HG03159 (cell line): ENCODE results near the gene ZNF575.

Experiments used
- ATAC-seq: cut with Tn5 transposase; IDR thresholded peaks from one replicate; pipeline ENCODE4 v1.9.1; 2021; ENCODE audit warnings: mild to moderate bottlenecking, moderate library complexity; ENCODE audit not compliant: unreplicated experiment

The ZNF575 gene

GRCh38 chr19:43532962-43533545, at the start of gene ZNF575:
Gene ZNF575, plus strand, starts transcription at chr19:43533188. Its CDS starts 1,235 bp downstream, at chr19:43534423.
- peak; percentile 52 for ATAC-seq

GRCh38 chr19:43483281-43483680, 49.7 kb upstream of the ZNF575 start:
- ATAC-seq, result no peak

GRCh38 chr19:43485951-43486350, 47.0 kb upstream of the ZNF575 start:
- no peak for ATAC-seq

GRCh38 chr19:43486412-43486811, 46.6 kb upstream of the ZNF575 start:
- no peak for ATAC-seq

- no peak for ATAC-seq
These were observed 44.8 kb upstream of the ZNF575 start for GRCh38 chr19:43488179-43488578.

- no peak for ATAC-seq
These were observed 43.7 kb upstream of the ZNF575 start for GRCh38 chr19:43489310-43489709.

- ATAC-seq, result no peak
These were observed 42.9 kb upstream of the ZNF575 start for GRCh38 chr19:43489979-43490599.

- no peak for ATAC-seq
These were observed 42.2 kb upstream of the ZNF575 start for GRCh38 chr19:43490759-43491158.

GRCh38 chr19:43495082-43495481, 37.9 kb upstream of the ZNF575 start:
- no peak for ATAC-seq

GRCh38 chr19:43496960-43497359, 36.0 kb upstream of the ZNF575 start:
- no peak for ATAC-seq

GRCh38 chr19:43498233-43498842, 34.6 kb upstream of the ZNF575 start:
- no peak for ATAC-seq

- no peak for ATAC-seq
These were observed 33.9 kb upstream of the ZNF575 start for GRCh38 chr19:43499042-43499441.

GRCh38 chr19:43501661-43502418, 31.1 kb upstream of the ZNF575 start:
- ATAC-seq, result no peak

- ATAC-seq, result no peak
These were observed 30.5 kb upstream of the ZNF575 start for GRCh38 chr19:43502419-43502976.

GRCh38 chr19:43503501-43504425, 29.2 kb upstream of the ZNF575 start:
- ATAC-seq, result peak; percentile 85

- peak; percentile 26 for ATAC-seq
These were observed 28.4 kb upstream of the ZNF575 start, which contains the start of gene PHLDB3 for GRCh38 chr19:43504426-43505185. Gene PHLDB3, minus strand, starts transcription at chr19:43504746. Its CDS starts 628 bp downstream, at chr19:43504118.

- no peak for ATAC-seq
These were observed 27.9 kb upstream of the ZNF575 start for GRCh38 chr19:43505186-43505456.

GRCh38 chr19:43505941-43506340, 27.0 kb upstream of the ZNF575 start:
- no peak for ATAC-seq

GRCh38 chr19:43506629-43507028, 26.4 kb upstream of the ZNF575 start:
- ATAC-seq, result no peak

GRCh38 chr19:43507880-43508279, 25.1 kb upstream of the ZNF575 start:
- ATAC-seq, result no peak
